GM23248 (cell line): Measurements from ENCODE around the gene FN1. TPM values are rescaled to one million over a fixed set of nuclear protein-coding genes. Genes with fewer than 3 reads are reported as not detected.

Experiments used
- DNase-seq: peaks from one replicate; pipeline ENCODE4 v3.0.0-alpha.2; 2015
- H2AFZ ChIP-seq: fragments of 200-600 bp; sonication (generic); 2 replicates; pipeline ENCODE4 v1.6.1; 2016; ENCODE audit warnings: antibody characterized with exemption
- H3F3A ChIP-seq: fragments of 200-600 bp; sonication (generic); 2 replicates; pipeline ENCODE4 v1.6.1; 2016; ENCODE audit warnings: mild to moderate bottlenecking, antibody characterized with exemption, mixed run types; ENCODE audit not compliant: insufficient read depth
- H3K27ac ChIP-seq: fragments of 200-600 bp; sonication (generic); 2 replicates; pipeline ENCODE4 v1.5.1; 2016; ENCODE audit warnings: mild to moderate bottlenecking
- H3K27me3 ChIP-seq: fragments of 200-600 bp; sonication (generic); replicated peaks from 2 replicates; pipeline ENCODE4 v1.6.1; 2016; ENCODE audit warnings: mild to moderate bottlenecking; ENCODE audit not compliant: insufficient read depth
- H3K36me3 ChIP-seq: fragments of 200-600 bp; sonication (generic); 2 replicates; pipeline ENCODE4 v1.6.1; 2016; ENCODE audit warnings: low read depth, mild to moderate bottlenecking
- H3K4me1 ChIP-seq: fragments of 200-600 bp; sonication (generic); 2 replicates; pipeline ENCODE4 v1.6.1; 2016; ENCODE audit warnings: mild to moderate bottlenecking; ENCODE audit not compliant: insufficient read depth
- H3K4me2 ChIP-seq: fragments of 200-600 bp; sonication (generic); one replicate; pipeline ENCODE4 v1.6.1; 2016; ENCODE audit warnings: mild to moderate bottlenecking; ENCODE audit not compliant: unreplicated experiment
- H3K4me3 ChIP-seq: fragments of 200-600 bp; sonication (generic); 2 replicates; pipeline ENCODE4 v1.5.1; 2016; ENCODE audit warnings: mild to moderate bottlenecking
- H3K79me2 ChIP-seq: fragments of 200-600 bp; sonication (generic); 2 replicates; pipeline ENCODE4 v1.6.1; 2016; ENCODE audit warnings: mild to moderate bottlenecking; ENCODE audit not compliant: insufficient read depth
- H3K9ac ChIP-seq: fragments of 200-600 bp; sonication (generic); 2 replicates; pipeline ENCODE4 v1.6.1; 2016; ENCODE audit warnings: mild to moderate bottlenecking
- H3K9me2 ChIP-seq: fragments of 200-600 bp; sonication (generic); 2 replicates; pipeline ENCODE4 v1.6.1; 2016; ENCODE audit warnings: mixed run types, mild to moderate bottlenecking, moderate library complexity; ENCODE audit not compliant: insufficient read depth
- H3K9me3 ChIP-seq: fragments of 200-600 bp; sonication (generic); one replicate; pipeline ENCODE4 v1.6.1; 2017; ENCODE audit warnings: low read depth
- H4K20me1 ChIP-seq: fragments of 200-600 bp; sonication (generic); 2 replicates; pipeline ENCODE4 v1.6.0; 2016; ENCODE audit not compliant: insufficient read depth
- EZH2 ChIP-seq: fragments of 200-600 bp; sonication (generic); IDR thresholded peaks from 2 replicates; pipeline ENCODE4 v1.6.1; 2018; ENCODE audit warnings: antibody characterized with exemption, mild to moderate bottlenecking; ENCODE audit not compliant: insufficient read depth, poor library complexity, severe bottlenecking
- EZH2phosphoT487 ChIP-seq: fragments of 200-600 bp; sonication (generic); IDR thresholded peaks from 2 replicates; pipeline ENCODE4 v1.6.1; 2018; ENCODE audit warnings: antibody characterized with exemption, moderate library complexity, mild to moderate bottlenecking, low read depth; ENCODE audit not compliant: insufficient read depth
- WGBS, 2 experiments: methylation state at CpG; one replicate each; pipeline ENCODE4 v1.1.6; 2015 to 2017; ENCODE audit warnings: low lambda C conversion rate in 2 of 2, low coverage in 1 of 2; ENCODE audit errors: missing lambda C conversion rate in 2 of 2; 5-methylcytosine and 5-hydroxymethylcytosine counted together
- in situ Hi-C: fragments of 300-500 bp; cut with MboI; formaldehyde crosslinking; loops from 2 replicates; pipeline ENCODE4 v1.15.0; 2020
- polyA plus RNA-seq: library from polyadenylated mRNA; unstranded; fragments of >200 nt; fragmentation: Nextera tagmentation; extraction: Ambion mirVana; gene quantifications from 2 replicates; pipeline ENCODE4 v1.2.1, GENCODE V29; 2016
- total RNA-seq: library from RNA; depleted of rRNA; stranded (reverse); fragments of >200 nt; shearing (Covaris generic); gene quantifications from 2 replicates; pipeline ENCODE4 v1.2.3, GENCODE V29; 2014

The FN1 gene
- total and polyA plus RNA-seq, 2 experiments from 2014 or later, result 20,647 to 33,406 TPM

DNA sequence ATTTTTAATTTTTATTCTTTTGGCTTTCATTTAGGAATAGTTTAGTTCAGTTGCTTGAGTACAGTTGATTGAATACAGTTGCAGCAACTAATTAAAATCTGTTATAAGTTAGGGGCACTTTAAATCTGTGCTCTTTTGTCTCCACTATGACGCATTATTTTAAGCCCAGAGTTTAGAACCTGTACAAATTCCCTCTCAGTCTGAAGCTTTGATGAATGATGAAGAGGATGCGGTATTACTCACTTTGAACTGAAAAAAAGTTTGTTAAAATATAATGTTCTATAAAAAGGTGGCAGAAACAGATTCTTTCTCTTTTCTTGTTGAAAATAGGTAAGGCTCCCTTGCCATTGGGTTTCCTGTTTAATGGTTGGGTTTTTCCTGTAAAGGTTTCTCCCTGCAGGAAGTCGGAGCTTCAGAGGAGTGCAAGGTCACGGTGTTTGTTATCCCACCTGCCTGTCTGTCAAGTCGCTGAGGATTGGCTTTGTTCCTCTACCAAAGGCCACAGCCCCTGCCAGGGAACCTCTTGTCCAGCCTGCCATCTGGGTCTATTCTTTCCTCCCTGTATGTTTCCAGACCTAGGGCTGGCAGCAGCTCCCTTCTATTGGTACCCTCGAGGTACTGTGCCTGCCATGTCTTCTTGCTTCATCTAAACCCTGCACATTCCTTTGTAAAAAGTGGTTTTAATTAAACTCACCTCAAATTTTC is 43.8 kb upstream of the FN1 start:
- Histone ChIP-seq H4K20me1 (no peaks in the 10 kb centered on the region), H3K27ac (no peak overlapping the region), H3K4me3 (no peak overlapping the region), H3K27me3 (no peaks in the 10 kb centered on the region), H3K9ac (no peak overlapping the region), H3K4me1 (peaks cover 36% of the 10 kb centered on the region), H3K79me2 (no peaks in the 10 kb centered on the region), H3K9me2 (no peaks in the 10 kb centered on the region; the same call in 1 of the 2 replicates), H3F3A (peaks cover 16% of the 10 kb centered on the region), H2AFZ (peak overlapping the region; percentile 55), H3K36me3 (no peaks in the 10 kb centered on the region), H3K9me3 (no peaks in the 10 kb centered on the region), H3K4me2 (no peak overlapping the region)
- in situ Hi-C loops, result no loop called here
- 36 to 37% methylated on average over 6 of the region's 6 CpGs for WGBS, 2 experiments
- no peak for DNase-seq
- TF ChIP-seq EZH2, result no peak
- TF ChIP-seq EZH2phosphoT487, result no peak

GRCh38 chr2:215479121-215479520 is 43.3 kb upstream of the FN1 start:
- Histone ChIP-seq H3K27me3 (no peaks in the 10 kb centered on the region), H3K4me2 (no peak overlapping the region), H4K20me1 (no peaks in the 10 kb centered on the region), H3K9me3 (no peaks in the 10 kb centered on the region), H3K36me3 (no peaks in the 10 kb centered on the region), H3K9me2 (no peaks in the 10 kb centered on the region; the same call in 1 of the 2 replicates), H3K27ac (no peak overlapping the region), H3K79me2 (no peaks in the 10 kb centered on the region), H3K4me1 (peaks cover 36% of the 10 kb centered on the region), H3F3A (peaks cover 16% of the 10 kb centered on the region), H3K4me3 (no peak overlapping the region), H2AFZ (peak overlapping the region; percentile 55), H3K9ac (no peak overlapping the region)
- DNase-seq, result no peak
- in situ Hi-C loops, result no loop called here
- TF ChIP-seq EZH2phosphoT487, result no peak
- TF ChIP-seq EZH2, result no peak
- WGBS, 2 experiments, result 39 to 46% methylated on average over 2 of the region's 2 CpGs

DNA sequence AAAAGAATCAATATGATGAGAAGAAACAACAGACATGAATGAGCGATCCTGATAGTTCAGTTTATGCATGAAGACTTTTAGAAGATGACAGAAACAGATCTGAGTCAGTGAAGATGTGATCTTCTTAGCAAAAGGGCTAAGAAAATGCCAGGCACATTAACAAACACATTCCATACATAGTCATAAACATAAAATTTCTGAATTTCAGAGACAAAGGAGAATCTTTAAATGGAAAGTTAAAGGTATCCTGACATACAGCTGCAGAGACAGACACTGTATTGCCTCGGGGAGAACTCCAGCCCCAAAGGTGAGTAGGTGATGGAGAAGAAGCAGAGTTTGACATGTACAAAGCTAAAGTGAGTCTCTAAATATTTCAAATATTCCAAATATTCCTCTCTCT is 40.6 kb upstream of the FN1 start:
- no peaks in the 10 kb centered on the region for H3K9me3 ChIP-seq
- H2AFZ ChIP-seq, result peak overlapping the region; percentile 63
- DNase-seq, result peak; percentile 67
- peak overlapping the region; percentile 19; the same call in 1 of the 2 replicates for H3K9ac ChIP-seq
- no peaks in the 10 kb centered on the region for H4K20me1 ChIP-seq
- H3K79me2 ChIP-seq, result no peaks in the 10 kb centered on the region
- no peak for TF ChIP-seq EZH2phosphoT487
- no peak for TF ChIP-seq EZH2
- in situ Hi-C loops, result no loop called here
- H3K27ac ChIP-seq, result peak overlapping the region; percentile 48
- peak overlapping the region; percentile 27 for H3K4me3 ChIP-seq
- no peaks in the 10 kb centered on the region for H3K9me2 ChIP-seq
- peaks cover 36% of the 10 kb centered on the region for H3K4me1 ChIP-seq
- H3K36me3 ChIP-seq, result no peaks in the 10 kb centered on the region
- no peaks in the 10 kb centered on the region for H3K27me3 ChIP-seq
- H3K4me2 ChIP-seq, result peak overlapping the region; percentile 69
- peaks cover 16% of the 10 kb centered on the region for H3F3A ChIP-seq
- WGBS, 2 experiments, result 55 to 57% methylated on average over 2 of the region's 2 CpGs

GRCh38 chr2:215466097-215466909 is 30.4 kb upstream of the FN1 start:
- no peaks in the 10 kb centered on the region for H3K36me3 ChIP-seq
- in situ Hi-C loops, result no loop called here
- no peaks in the 10 kb centered on the region for H3K9me3 ChIP-seq
- H3F3A ChIP-seq, result peaks cover 37% of the 10 kb centered on the region
- no peaks in the 10 kb centered on the region for H3K79me2 ChIP-seq
- H3K9me2 ChIP-seq, result no peaks in the 10 kb centered on the region
- peak overlapping the region; percentile 34 for H3K4me2 ChIP-seq
- H4K20me1 ChIP-seq, result no peaks in the 10 kb centered on the region
- 39 to 54% methylated on average over 3 of the region's 3 CpGs for WGBS, 2 experiments
- no peak overlapping the region for H3K4me3 ChIP-seq
- peaks cover 35% of the 10 kb centered on the region for H3K4me1 ChIP-seq
- DNase-seq, result peak; percentile 68
- H3K9ac ChIP-seq, result no peak overlapping the region
- no peaks in the 10 kb centered on the region for H3K27me3 ChIP-seq
- H3K27ac ChIP-seq, result peak overlapping the region; percentile 64
- TF ChIP-seq EZH2 (no peak), EZH2phosphoT487 (no peak)
- peak overlapping the region; percentile 40; the same call in 1 of the 2 replicates for H2AFZ ChIP-seq
